ENCODE data around the gene NFKB2. TPM values are rescaled to one million over a fixed set of nuclear protein-coding genes. Genes with fewer than 3 reads are reported as not detected.

The NFKB2 gene
- total RNA-seq, 1 experiment from 2014 or later, result 38.4 TPM

DNA sequence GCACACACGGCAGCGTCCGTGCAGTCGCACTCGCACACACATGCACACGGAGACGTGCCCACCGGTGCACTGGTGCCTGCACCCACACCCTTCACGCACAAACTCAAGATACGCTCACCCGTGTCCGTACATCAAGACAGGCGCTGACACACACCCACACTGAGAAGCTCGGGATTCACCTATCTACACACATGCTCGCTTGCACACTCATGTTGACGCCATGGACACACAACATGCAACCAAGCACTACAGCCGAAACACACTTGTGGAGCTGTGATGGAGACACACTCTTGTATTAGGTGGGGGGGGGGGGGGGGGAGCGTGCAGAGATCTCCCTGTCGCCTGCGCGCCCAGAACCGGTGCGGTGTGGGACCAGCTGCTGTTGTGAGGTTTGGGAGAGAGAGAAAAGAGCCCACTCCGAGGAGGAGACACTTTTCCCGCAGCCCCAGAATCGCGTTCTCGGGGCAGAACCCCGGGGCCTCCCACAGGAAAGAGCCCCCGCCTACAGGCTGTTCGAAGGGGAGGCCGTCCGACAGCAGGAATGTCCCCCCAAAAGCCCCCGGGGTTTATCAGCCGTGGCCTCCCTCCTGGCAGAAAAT, 605 bp upstream of the NFKB2 start:
- DNase-seq (ENCODE audit: low spot score), result no peak

GRCh38 chr10:102396317-102396650, 779 bp downstream of the NFKB2 start:
- DNase-seq (ENCODE audit: low spot score), result no peak

DNA sequence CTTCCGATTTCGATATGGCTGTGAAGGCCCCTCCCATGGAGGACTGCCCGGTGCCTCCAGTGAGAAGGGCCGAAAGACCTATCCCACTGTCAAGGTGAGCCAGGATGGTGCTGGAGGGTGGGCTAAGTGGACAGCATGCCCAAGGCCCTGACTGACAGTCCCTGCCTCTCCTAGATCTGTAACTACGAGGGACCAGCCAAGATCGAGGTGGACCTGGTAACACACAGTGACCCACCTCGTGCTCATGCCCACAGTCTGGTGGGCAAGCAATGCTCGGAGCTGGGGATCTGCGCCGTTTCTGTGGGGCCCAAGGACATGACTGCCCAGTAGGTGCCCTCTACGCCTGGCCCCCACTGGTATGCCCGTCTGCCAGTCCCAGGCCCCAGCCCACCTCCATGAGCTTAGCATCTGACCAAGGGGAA, 1.2 kb downstream of the NFKB2 start:
- no peak for DNase-seq (ENCODE audit: low spot score)

GRCh38 chr10:102397222-102398171, 2.0 kb downstream of the NFKB2 start:
- DNase-seq (ENCODE audit: low spot score), result no peak

DNA sequence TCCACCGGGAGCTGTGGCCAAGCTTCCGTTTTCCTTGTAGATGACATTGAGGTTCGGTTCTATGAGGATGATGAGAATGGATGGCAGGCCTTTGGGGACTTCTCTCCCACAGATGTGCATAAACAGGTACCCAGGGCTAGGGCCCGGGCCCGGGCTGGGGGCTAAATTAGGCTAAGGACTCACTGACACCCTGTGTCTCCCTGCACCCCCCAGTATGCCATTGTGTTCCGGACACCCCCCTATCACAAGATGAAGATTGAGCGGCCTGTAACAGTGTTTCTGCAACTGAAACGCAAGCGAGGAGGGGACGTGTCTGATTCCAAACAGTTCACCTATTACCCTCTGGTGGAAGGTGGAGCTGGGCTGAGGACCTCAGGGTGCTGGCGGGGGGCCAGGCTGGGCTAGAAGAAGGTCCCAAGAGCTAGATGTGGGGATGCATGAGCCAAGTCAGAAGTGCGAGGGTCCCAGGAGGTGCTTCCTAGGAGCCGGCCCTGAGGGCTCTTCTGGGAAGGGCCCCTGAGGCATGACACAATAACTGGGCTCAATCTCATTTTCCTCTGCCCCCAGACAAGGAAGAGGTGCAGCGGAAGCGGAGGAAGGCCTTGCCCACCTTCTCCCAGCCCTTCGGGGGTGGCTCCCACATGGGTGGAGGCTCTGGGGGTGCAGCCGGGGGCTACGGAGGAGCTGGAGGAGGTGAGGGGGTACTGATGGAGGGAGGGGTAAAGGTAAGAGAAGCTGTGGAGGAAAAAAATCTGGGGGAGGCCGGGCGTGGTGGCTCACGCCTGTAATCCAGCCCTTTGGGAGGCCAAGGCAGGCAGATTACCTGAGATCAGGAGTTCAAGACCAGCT, 2.9 kb downstream of the NFKB2 start:
- no peak for DNase-seq (ENCODE audit: low spot score)

- DNase-seq (ENCODE audit: low spot score), result peak; percentile 86
Observed at GRCh38 chr10:102399217-102400021, 3.9 kb downstream of the NFKB2 start.

- no peak for DNase-seq (ENCODE audit: low spot score)
Observed at GRCh38 chr10:102400076-102400475, 4.6 kb downstream of the NFKB2 start.

DNA sequence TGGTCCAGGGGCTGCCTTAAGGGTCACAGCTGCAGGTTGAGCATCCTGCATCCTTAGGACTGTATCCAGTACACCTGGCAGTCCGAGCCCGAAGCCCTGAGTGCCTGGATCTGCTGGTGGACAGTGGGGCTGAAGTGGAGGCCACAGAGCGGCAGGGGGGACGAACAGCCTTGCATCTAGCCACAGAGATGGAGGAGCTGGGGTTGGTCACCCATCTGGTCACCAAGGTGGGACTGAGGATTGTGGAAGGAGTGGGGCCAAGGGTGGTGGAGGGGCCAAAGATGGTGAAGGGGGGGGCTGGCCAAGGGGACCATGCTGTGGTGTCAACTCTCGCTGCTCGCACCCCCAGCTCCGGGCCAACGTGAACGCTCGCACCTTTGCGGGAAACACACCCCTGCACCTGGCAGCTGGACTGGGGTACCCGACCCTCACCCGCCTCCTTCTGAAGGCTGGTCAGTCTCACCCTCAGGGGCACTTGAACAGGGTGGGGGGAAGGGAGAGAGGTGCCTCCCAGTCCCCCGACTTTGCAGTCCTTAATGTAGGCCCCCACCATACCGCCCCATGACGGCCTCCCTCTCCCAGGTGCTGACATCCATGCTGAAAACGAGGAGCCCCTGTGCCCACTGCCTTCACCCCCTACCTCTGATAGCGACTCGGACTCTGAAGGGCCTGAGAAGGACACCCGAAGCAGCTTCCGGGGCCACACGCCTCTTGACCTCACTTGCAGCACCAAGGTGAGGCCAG, 5.3 kb downstream of the NFKB2 start:
- DNase-seq (ENCODE audit: low spot score), result no peak

DNA sequence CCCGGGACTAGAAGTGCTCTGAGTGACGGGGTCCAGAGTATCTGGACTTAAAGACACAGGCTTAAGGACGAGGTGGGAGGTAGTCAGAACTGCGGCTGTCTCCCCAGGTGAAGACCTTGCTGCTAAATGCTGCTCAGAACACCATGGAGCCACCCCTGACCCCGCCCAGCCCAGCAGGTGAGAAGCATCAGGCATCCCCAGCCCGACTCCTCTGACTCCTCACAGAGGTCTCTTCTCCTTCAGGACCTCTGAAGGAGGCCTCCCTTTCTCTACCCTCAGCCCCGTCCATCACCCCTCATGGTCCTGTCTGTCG, 5.8 kb downstream of the NFKB2 start:
- no peak for DNase-seq (ENCODE audit: low spot score)

DNA sequence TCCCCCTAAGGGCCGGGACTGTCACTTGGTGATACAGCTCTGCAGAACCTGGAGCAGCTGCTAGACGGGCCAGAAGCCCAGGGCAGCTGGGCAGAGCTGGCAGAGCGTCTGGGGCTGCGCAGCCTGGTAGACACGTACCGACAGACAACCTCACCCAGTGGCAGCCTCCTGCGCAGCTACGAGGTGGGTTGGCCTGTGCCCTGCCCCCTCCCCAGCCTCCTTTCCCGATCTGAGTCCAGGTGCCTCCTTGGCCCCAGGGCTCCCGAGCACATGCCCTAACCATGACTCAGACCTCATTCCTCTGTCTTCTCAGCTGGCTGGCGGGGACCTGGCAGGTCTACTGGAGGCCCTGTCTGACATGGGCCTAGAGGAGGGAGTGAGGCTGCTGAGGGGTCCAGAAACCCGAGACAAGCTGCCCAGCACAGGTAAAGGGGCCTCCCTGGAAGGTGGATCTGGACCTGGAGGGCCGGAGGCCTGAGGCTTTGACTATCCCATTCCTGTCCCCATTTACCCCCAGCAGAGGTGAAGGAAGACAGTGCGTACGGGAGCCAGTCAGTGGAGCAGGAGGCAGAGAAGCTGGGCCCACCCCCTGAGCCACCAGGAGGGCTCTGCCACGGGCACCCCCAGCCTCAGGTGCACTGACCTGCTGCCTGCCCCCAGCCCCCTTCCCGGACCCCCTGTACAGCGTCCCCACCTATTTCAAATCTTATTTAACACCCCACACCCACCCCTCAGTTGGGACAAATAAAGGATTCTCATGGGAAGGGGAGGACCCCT, 6.4 kb downstream of the NFKB2 start:
- no peak for DNase-seq (ENCODE audit: low spot score)

GRCh38 chr10:102402512-102402896, 7.0 kb downstream of the NFKB2 start:
- DNase-seq (ENCODE audit: low spot score), result no peak

GRCh38 chr10:102403115-102403514, 7.6 kb downstream of the NFKB2 start:
- DNase-seq (ENCODE audit: low spot score), result no peak

DNA sequence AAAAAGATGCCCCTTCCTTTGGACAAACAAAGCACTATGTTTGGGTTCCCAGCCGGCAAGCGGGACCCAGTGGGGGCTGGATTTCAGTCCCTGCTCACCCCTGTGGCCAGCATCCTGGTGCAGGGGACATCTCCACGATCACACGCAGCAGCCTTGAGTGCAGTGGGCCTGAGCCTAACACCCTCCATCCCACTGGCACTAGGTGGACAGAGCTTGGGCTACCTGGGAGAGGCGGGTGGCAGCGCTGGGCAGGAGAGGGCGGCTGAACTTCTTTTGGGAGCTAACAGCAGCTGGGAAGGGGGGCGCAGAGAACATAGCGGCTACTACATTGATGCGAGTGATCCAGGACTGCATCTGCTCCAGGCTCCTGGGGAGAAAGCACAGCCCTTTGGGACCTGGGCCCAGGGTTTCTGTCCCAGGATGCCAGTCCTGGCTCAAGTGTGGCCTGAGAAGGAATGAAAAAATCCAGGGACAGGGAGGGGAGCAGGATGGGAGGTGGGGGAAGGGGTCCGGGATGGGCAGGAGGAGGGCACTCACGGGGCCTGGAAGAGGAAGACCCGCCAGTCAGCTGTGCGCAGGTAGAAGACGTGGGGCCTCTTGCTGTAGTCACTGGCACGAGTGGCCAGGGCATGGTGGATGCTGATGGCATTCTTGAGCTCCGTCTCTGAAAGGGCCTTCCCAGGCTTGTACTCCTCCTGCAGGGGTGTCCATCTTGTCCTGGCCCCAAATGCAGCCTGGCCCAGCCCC, 9.0 kb downstream of the NFKB2 start:
- no peak for DNase-seq (ENCODE audit: low spot score)

GRCh38 chr10:102405108-102405571, 9.6 kb downstream of the NFKB2 start:
- DNase-seq (ENCODE audit: low spot score), result no peak

GRCh38 chr10:102405632-102406031, 10.1 kb downstream of the NFKB2 start:
- DNase-seq (ENCODE audit: low spot score), result no peak

- DNase-seq (ENCODE audit: low spot score), result no peak
Observed at GRCh38 chr10:102406815-102407214, 11.3 kb downstream of the NFKB2 start.

- no peak for DNase-seq (ENCODE audit: low spot score)
Observed at GRCh38 chr10:102407425-102408130, 12.1 kb downstream of the NFKB2 start.

- DNase-seq (ENCODE audit: low spot score), result no peak
Observed at GRCh38 chr10:102408131-102408727, 12.7 kb downstream of the NFKB2 start.

Measured in HT-29 (cell line).